OCI-LY1 (cell line): ENCODE measurements around the gene TRMT6.

ENCODE experiments used
- H2AFZ ChIP-seq: fragments of 200-600 bp; sonication (generic), shearing (Covaris generic); 2 replicates; pipeline ENCODE4 v1.6.0; 2014; ENCODE audit warnings: antibody characterized with exemption, mild to moderate bottlenecking, low read length
- H3F3A ChIP-seq: fragments of 200-600 bp; sonication (generic), shearing (Covaris generic); 2 replicates; pipeline ENCODE4 v1.6.0; 2014; ENCODE audit warnings: mild to moderate bottlenecking, antibody characterized with exemption, low read length, moderate library complexity; ENCODE audit not compliant: insufficient read depth
- H3K27ac ChIP-seq: fragments of 200-600 bp; sonication (generic); 2 replicates; pipeline ENCODE4 v1.5.1; 2014; ENCODE audit warnings: low read length, mixed run types, mild to moderate bottlenecking, low read depth; ENCODE audit not compliant: poor library complexity, severe bottlenecking
- H3K27me3 ChIP-seq: fragments of 200-600 bp; sonication (generic); 2 replicates; pipeline ENCODE4 v1.6.0; 2014; ENCODE audit warnings: antibody characterized with exemption, mild to moderate bottlenecking, low read length, moderate library complexity; ENCODE audit not compliant: insufficient read depth
- H3K36me3 ChIP-seq: fragments of 200-600 bp; sonication (generic); 2 replicates; pipeline ENCODE4 v1.6.1; 2014; ENCODE audit warnings: mild to moderate bottlenecking, antibody characterized with exemption, low read length, moderate library complexity, mixed read lengths; ENCODE audit not compliant: insufficient read depth
- H3K4me1 ChIP-seq: fragments of 200-600 bp; sonication (generic); 2 replicates; pipeline ENCODE4 v1.5.1; 2014; ENCODE audit warnings: mild to moderate bottlenecking, low read length, moderate library complexity; ENCODE audit not compliant: insufficient read depth, severe bottlenecking
- H3K4me2 ChIP-seq: fragments of 200-600 bp; sonication (generic), shearing (Covaris generic); 2 replicates; pipeline ENCODE4 v1.6.1; 2014; ENCODE audit warnings: low read length
- H3K4me3 ChIP-seq: fragments of 200-600 bp; sonication (generic); 2 replicates; pipeline ENCODE4 v1.5.1; 2014; ENCODE audit warnings: low read length, low read depth, mild to moderate bottlenecking, mixed read lengths; ENCODE audit not compliant: poor library complexity, severe bottlenecking
- H3K79me2 ChIP-seq: fragments of 200-600 bp; shearing (Covaris generic); 2 replicates; pipeline ENCODE4 v1.6.1; 2016; ENCODE audit warnings: mixed run types, low read length, mixed read lengths; ENCODE audit not compliant: insufficient read depth
- H3K9ac ChIP-seq: fragments of 200-600 bp; sonication (generic), shearing (Covaris generic); 2 replicates; pipeline ENCODE4 v1.6.1; 2014; ENCODE audit warnings: mild to moderate bottlenecking, low read length, mixed read lengths
- H3K9me2 ChIP-seq: fragments of 200-600 bp; sonication (generic), shearing (Covaris generic); 2 replicates; pipeline ENCODE4 v1.6.1; 2014; ENCODE audit warnings: low read depth, mild to moderate bottlenecking, low read length, mixed read lengths
- H3K9me3 ChIP-seq: fragments of 200-600 bp; shearing (Covaris generic); 2 replicates; pipeline ENCODE4 v1.6.1; 2014; ENCODE audit warnings: low read length, mixed read lengths
- H4K20me1 ChIP-seq: fragments of 200-600 bp; sonication (generic), shearing (Covaris generic); 2 replicates; pipeline ENCODE4 v1.6.0; 2016; ENCODE audit warnings: mild to moderate bottlenecking, low read length; ENCODE audit not compliant: insufficient read depth
- EZH2 ChIP-seq: fragments of 200-600 bp; sonication (generic), shearing (Covaris generic); IDR thresholded peaks from 2 replicates; pipeline ENCODE4 v1.8.0; 2017; ENCODE audit warnings: borderline replicate concordance, mixed run types, mild to moderate bottlenecking, antibody characterized with exemption, low read length, moderate library complexity, mixed read lengths
- TF ChIP-seq, protein P1 (sequence below): fragments of 200-600 bp; sonication (generic), shearing (Covaris generic); IDR thresholded peaks from 2 replicates; pipeline ENCODE4 v1.5.1; 2017; ENCODE audit warnings: mild to moderate bottlenecking, antibody characterized with exemption, low read length, moderate library complexity, mixed read lengths

Gene TRMT6

DNA sequence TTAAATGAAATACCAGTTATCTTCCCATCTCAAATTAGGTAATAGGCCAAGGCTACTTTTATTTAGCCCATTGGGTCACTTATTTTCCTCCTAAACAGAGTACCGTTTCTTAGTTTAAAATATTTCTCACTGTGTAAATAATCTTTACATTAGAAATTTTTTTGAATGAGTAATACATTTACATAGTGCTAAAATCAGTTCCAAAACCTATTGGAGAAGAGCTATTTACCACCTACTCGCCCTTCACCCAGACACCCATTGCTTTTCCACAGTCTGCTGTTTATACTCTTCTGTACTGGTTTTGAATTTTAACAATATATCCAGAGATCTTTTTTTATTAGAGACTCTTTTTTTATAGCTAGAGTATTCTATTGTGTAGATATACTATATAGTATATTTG lies 37.0 kb upstream of the TRMT6 start:
- Histone ChIP-seq H3K4me2 (no peak overlapping the region), H3K79me2 (no peaks in the 10 kb centered on the region), H3K9me3 (no peaks in the 10 kb centered on the region), H3K9me2 (no peaks in the 10 kb centered on the region), H3F3A (peaks cover 6% of the 10 kb centered on the region; the same call in 1 of the 2 replicates), H3K9ac (no peak overlapping the region), H3K4me1 (no peaks in the 10 kb centered on the region), H3K4me3 (no peak overlapping the region), H3K27me3 (no peaks in the 10 kb centered on the region), H2AFZ (no peak overlapping the region), H3K27ac (no peak overlapping the region), H4K20me1 (no peaks in the 10 kb centered on the region), H3K36me3 (peaks cover 93% of the 10 kb centered on the region)
- no peak for TF ChIP-seq EZH2
- TF ChIP-seq, protein P1, sequence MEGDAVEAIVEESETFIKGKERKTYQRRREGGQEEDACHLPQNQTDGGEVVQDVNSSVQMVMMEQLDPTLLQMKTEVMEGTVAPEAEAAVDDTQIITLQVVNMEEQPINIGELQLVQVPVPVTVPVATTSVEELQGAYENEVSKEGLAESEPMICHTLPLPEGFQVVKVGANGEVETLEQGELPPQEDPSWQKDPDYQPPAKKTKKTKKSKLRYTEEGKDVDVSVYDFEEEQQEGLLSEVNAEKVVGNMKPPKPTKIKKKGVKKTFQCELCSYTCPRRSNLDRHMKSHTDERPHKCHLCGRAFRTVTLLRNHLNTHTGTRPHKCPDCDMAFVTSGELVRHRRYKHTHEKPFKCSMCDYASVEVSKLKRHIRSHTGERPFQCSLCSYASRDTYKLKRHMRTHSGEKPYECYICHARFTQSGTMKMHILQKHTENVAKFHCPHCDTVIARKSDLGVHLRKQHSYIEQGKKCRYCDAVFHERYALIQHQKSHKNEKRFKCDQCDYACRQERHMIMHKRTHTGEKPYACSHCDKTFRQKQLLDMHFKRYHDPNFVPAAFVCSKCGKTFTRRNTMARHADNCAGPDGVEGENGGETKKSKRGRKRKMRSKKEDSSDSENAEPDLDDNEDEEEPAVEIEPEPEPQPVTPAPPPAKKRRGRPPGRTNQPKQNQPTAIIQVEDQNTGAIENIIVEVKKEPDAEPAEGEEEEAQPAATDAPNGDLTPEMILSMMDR, result no peak

DNA sequence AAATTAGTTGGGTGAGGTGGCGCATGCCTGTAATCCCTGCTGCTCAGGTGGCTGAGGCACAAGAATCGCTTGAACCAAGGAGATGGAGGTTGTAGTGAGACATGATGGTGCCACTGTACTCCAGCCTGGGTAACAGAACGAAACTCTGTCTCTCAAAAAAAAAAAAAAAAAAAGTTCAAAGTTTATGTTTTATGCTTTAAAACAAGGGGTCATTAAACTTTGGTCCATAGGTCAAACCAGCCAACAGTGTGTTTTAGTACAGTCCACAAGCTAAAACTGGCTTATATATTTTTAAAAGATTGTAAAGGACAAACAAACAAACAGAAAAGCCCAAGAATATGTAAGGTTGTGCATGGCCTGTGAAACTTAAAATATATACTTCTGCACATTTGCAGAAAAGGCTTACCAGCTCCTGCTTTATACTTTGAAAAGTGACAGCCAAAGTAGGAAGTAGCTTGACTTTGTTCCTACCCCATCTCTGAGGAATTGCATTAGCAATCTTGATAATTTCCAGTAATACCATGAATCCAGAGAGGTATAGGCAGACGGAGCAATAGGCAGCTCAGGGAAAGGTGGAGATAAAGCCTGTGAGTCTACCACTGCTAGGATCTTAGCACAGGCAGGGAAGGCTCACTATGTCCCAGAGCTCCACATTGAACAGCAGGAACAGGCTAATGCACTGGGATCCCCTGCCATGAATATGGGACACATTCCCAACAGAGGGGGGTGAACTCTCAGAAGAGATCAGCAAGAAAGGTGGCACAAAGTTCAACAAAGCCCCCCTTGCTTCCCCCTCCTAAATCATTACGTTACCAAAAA lies 30.6 kb upstream of the TRMT6 start:
- H3K9ac ChIP-seq, result no peak overlapping the region

DNA sequence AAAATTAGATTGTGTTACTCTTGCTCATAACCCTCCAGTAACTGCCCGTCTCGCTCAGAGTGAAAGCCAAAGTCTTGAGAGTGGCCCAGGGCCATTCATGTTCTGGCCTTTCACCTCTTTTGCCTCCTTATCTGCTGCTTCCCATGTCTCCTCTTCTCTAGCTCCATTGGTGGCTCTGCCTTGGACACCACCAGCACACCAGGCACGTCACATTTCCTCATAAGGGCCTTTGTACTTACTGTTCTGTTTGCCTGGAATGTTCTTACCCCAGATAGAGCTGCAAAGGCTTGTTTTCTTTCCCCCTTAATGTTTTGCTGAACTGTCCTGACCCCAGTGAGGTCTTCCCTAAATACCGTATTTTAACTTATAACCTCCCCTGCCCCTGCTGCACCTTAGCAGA lies 29.5 kb upstream of the TRMT6 start:
- Histone ChIP-seq H2AFZ (no peak overlapping the region), H3K79me2 (no peaks in the 10 kb centered on the region), H3K9me2 (no peaks in the 10 kb centered on the region), H4K20me1 (no peaks in the 10 kb centered on the region), H3K4me1 (no peaks in the 10 kb centered on the region), H3K36me3 (peaks cover 83% of the 10 kb centered on the region), H3K9me3 (no peaks in the 10 kb centered on the region), H3K27me3 (no peaks in the 10 kb centered on the region), H3K4me2 (no peak overlapping the region), H3K9ac (no peak overlapping the region), H3K4me3 (no peak overlapping the region), H3K27ac (no peak overlapping the region), H3F3A (no peaks in the 10 kb centered on the region)
- TF ChIP-seq EZH2, result no peak
- TF ChIP-seq, protein P1, result no peak

More for the DNA sequence above, 30.6 kb upstream of the TRMT6 start:
- Histone ChIP-seq H3K27me3 (no peaks in the 10 kb centered on the region), H3K27ac (no peak overlapping the region), H2AFZ (no peak overlapping the region), H3K4me1 (no peaks in the 10 kb centered on the region), H3K36me3 (peaks cover 87% of the 10 kb centered on the region), H3K9me2 (no peaks in the 10 kb centered on the region), H3F3A (no peaks in the 10 kb centered on the region), H3K4me2 (no peak overlapping the region), H3K4me3 (no peak overlapping the region), H4K20me1 (no peaks in the 10 kb centered on the region), H3K9me3 (no peaks in the 10 kb centered on the region), H3K79me2 (no peaks in the 10 kb centered on the region)
- TF ChIP-seq, protein P1, result no peak
- TF ChIP-seq EZH2, result no peak
